Lower leg skin (tissue), 4 donors: ENCODE measurements around the gene ABCD1. TPM values are rescaled to one million over a fixed set of nuclear protein-coding genes. Genes with fewer than 3 reads are reported as not detected.
"Not testable (repeated sequence)": the region's sequence is repeated elsewhere in the genome, so short reads cannot be mapped to it uniquely, and the experiment has no call there.

Experiments used
- DNase-seq, 2 donors: peaks; one replicate each; pipeline ENCODE4 v3.0.0-alpha.2; 2019; ENCODE audit warnings: low spot score in 2 of 2
- H3K4me3 ChIP-seq: fragments of 200-600 bp; sonication (generic); 2 replicates; pipeline ENCODE4 v1.5.1; 2017; ENCODE audit warnings: mild to moderate bottlenecking, low read depth; ENCODE audit not compliant: poor library complexity, severe bottlenecking
- CTCF ChIP-seq, 3 donors: fragments of 450-650 bp; IDR thresholded peaks; one replicate each; pipeline ENCODE4 v1.5.1; 2016; ENCODE audit warnings: antibody characterized with exemption in 3 of 3, mild to moderate bottlenecking in 3 of 3, moderate library complexity in 2 of 3
- POLR2A ChIP-seq, 2 donors: fragments of 450-650 bp; IDR thresholded peaks; one replicate each; pipeline ENCODE4 v1.6.1; 2016 to 2017; ENCODE audit warnings: antibody characterized with exemption in 2 of 2, mild to moderate bottlenecking in 1 of 2, moderate library complexity in 1 of 2
- WGBS, 2 donors: methylation state at CpG; one replicate each; pipeline ENCODE4 v1.1.5; 2018; 5-methylcytosine and 5-hydroxymethylcytosine counted together
- intact Hi-C: fragments of 100-400 bp; cut with DNase I; formaldehyde crosslinking; loops from one replicate; pipeline ENCODE4 v1.15.0; 2023; ENCODE audit warnings: low total_unique reads
- total RNA-seq, 4 donors: library from RNA; depleted of rRNA; stranded (reverse); fragments of >200 nt; gene quantifications; one replicate each; pipeline ENCODE4 v1.1.0, GENCODE V29; 2016

Gene ABCD1
- total RNA-seq, 4 donors from 2014 or later = 5.0 to 9.3 (median 7.4) TPM

DNA sequence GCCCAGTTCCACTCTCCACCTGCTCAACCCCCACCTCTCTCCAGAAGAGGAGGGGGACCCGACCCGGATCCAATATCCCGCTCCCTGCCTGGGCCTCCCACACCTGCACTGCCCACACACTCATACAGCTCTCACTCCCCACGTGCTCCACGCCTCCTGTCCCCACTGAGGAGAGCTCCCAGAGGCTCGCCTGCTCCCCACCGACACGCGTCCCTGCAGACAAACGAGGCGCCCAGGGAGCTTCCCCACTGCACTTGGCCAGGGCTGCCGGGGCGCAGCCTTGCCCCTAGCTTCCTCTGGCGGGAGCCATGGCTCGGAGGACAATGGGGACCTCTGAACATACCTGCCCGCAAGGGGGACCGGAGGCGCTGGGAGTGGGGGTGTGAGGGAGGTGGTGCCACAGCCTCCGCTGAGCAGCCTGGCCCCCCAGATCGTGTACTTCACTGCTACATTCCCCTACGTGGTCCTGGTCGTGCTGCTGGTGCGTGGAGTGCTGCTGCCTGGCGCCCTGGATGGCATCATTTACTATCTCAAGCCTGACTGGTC lies 32.0 kb upstream of the ABCD1 start:
- WGBS, 2 donors = 50 to 75% methylated on average over 5 to 24 of the region's 24 CpGs
- TF ChIP-seq CTCF (IDR thresholded peaks at IDR 0.05) (no peak), POLR2A (IDR thresholded peaks at IDR 0.05) (no peak)
- no peak overlapping the region for H3K4me3 ChIP-seq
- intact Hi-C loops = no loop called here
- DNase-seq = no peak

DNA sequence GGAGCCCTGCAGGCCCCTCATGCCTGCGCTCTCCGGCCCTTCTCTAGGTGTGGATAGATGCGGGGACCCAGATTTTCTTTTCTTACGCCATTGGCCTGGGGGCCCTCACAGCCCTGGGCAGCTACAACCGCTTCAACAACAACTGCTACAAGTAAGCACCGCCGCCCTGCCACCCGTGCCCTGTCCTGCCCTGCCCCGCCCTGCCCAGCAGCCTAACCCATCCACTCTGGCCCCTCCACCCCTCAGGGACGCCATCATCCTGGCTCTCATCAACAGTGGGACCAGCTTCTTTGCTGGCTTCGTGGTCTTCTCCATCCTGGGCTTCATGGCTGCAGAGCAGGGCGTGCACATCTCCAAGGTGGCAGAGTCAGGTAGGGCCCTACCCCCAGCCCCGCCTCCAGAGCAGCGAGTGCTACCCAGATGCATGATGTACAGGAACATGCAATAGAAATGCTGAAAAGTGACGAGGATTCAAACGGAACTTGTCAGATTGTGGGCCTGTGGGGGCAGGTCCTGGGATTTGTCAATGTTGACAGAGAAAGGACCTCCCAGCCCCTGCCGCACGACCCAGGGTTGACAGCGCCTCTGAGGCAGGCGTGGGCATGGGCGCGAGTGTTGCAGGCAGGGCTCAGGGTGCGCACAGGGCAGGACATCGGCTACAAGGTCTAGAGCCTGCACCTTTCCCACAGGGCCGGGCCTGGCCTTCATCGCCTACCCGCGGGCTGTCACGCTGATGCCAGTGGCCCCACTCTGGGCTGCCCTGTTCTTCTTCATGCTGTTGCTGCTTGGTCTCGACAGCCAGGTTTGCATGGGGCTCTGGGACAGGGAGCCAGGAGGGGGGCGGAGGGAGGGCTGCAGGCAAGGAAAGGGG lies 31.2 kb upstream of the ABCD1 start:
- no peak overlapping the region for H3K4me3 ChIP-seq
- DNase-seq = no peak
- no peak for TF ChIP-seq POLR2A (IDR thresholded peaks at IDR 0.05)
- no peak for TF ChIP-seq CTCF (IDR thresholded peaks at IDR 0.05)
- WGBS, 2 donors = 28 to 76% methylated on average over 17 to 31 of the region's 31 CpGs
- intact Hi-C loops = no loop called here

- DNase-seq, intact Hi-C loops, H3K4me3 ChIP-seq: not testable (repeated sequence)
- WGBS, 2 donors = 85 to 93% methylated on average over 9 to 16 of the region's 16 CpGs
Measured at GRCh38 chrX:153694256-153694655, 30.4 kb upstream of the ABCD1 start.

DNA sequence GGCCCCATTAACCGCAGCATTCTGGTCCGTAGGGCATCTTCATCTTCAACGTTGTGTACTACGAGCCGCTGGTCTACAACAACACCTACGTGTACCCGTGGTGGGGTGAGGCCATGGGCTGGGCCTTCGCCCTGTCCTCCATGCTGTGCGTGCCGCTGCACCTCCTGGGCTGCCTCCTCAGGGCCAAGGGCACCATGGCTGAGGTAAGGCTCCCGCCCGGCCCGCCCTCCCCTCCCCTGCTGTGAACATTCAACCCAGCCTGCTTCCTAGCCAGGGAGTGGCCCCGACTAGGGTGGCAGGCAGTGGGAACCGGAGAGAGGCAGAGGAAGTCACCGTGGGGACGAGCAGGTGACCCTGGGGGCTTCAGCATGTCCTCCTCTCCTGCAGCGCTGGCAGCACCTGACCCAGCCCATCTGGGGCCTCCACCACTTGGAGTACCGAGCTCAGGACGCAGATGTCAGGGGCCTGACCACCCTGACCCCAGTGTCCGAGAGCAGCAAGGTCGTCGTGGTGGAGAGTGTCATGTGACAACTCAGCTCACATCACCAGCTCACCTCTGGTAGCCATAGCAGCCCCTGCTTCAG lies 29.9 kb upstream of the ABCD1 start:
- DNase-seq = no peak
- no peak overlapping the region for H3K4me3 ChIP-seq
- no peak for TF ChIP-seq CTCF (IDR thresholded peaks at IDR 0.05)
- no peak for TF ChIP-seq POLR2A (IDR thresholded peaks at IDR 0.05)
- WGBS, 2 donors = 69 to 74% methylated on average over 5 to 21 of the region's 23 CpGs
- intact Hi-C loops = no loop called here

DNA sequence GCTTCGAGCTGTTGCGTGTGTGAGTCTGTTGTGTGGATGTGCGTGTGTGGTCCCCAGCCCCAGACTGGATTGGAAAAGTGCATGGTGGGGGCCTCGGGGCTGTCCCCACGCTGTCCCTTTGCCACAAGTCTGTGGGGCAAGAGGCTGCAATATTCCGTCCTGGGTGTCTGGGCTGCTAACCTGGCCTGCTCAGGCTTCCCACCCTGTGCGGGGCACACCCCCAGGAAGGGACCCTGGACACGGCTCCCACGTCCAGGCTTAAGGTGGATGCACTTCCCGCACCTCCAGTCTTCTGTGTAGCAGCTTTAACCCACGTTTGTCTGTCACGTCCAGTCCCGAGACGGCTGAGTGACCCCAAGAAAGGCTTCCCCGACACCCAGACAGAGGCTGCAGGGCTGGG lies 28.6 kb upstream of the ABCD1 start:
- 79 to 87% methylated on average over 14 to 15 of the region's 15 CpGs for WGBS, 2 donors
- H3K4me3 ChIP-seq = no peak overlapping the region
- TF ChIP-seq POLR2A (IDR thresholded peaks at IDR 0.05) (no peak), CTCF (IDR thresholded peaks at IDR 0.05) (no peak)
- DNase-seq = no peak
- intact Hi-C loops = no loop called here

DNA sequence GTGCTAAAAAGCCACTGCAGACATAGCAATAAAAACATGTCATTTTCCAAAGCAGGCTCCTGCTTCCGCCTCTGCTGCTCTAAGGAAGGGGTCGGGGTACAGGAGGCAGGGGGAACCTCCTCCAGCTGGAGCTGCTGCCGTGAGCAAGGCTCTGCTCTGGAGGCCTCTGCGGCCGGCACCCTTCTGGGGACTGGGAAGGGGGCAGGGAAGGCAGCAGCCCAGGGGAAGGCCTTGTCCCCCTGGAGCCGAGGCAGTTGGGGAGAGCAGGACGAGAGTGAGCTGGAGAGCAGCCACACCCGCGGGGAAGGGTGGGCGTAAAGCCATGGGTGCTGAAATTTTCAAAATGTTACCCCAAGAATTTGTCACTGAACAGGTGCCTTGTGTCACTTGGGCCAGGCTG lies 28.1 kb upstream of the ABCD1 start:
- 78 to 79% methylated on average over 7 to 10 of the region's 10 CpGs for WGBS, 2 donors
- intact Hi-C loops, DNase-seq, H3K4me3 ChIP-seq: not testable (repeated sequence)

DNA sequence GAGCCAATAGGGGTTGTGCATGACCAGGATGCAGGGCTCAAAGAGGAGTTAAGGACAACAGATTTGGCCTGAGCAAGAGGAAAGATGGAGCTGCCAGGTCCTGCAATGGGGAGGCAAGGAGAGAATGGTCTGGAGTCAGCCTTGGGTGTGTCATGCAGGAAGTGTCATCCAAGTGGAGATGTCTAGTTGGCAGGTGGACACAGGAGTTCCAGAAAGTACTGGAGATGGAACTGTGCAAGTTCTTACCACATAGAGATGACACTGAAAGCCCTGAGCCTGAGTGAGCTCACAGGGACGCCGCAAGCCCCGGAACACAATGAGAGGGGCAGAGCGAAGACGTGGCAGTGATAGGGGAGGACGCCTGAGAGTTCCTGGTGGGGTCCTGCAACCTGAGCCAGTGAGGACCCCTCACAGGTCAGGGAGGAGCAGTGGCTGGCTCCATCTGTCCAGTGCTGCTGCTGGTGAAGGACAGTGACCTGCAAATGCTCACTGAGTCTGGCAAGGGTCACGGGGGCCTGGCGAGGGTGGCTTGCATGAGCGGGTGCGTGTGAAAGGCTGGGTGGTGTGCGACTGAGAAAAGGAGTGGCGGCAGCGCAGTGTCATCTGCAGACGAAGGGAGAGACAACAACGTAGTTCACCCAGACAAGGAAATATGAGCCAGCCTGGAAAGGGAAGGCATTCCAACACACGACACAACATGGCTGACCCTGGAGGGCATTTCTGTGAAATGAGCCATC lies 27.5 kb upstream of the ABCD1 start:
- 67 to 71% methylated on average over 13 to 16 of the region's 16 CpGs for WGBS, 2 donors

More for the DNA sequence above, 27.5 kb upstream of the ABCD1 start:
- H3K4me3 ChIP-seq, DNase-seq, intact Hi-C loops: not testable (repeated sequence)
